ENCODE measurements around the gene PGGHG.

Gene PGGHG

DNA sequence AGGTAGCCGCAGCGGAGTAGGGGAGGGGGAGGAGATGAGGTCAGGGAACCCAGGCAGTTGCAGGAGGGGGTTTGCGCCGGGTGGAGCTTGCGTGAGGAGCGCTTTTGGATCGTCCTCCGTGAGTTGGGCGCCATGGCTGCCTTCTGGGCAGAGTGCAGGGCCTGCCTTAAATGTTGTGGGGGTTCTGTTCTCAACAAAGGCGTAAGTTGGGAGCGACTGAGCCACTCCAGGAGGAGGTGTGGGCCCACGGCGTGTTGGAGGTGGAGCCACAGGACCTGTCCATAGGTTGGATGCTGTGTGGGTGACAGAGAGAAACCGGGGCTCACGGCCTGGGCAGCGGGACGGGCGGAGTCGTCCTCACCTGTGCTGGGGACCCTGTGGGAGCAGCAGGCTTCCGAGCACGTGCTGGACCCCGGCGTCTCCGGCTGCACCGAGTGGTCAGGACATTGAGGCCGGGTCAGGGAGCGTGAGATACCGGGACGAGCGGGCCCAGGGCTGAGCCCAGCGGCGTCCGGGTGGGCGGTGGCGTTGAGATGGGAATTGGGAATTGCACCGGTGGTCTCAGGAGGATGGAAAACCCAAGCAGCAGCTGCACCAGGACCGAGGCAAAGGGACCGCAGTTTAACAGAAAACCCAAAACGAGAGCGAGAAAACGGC, 977 bp upstream of the PGGHG start:
- Mint-ChIP-seq H3K27me3 (peaks cover 8% of the 10 kb centered on the region), H3K4me3 (peak overlapping the region; percentile 89), H3K36me3 (ENCODE audit: low read depth) (peaks cover 10% of the 10 kb centered on the region), H3K4me1 (peaks cover 47% of the 10 kb centered on the region), H3K9me3 (no peaks in the 10 kb centered on the region), H3K27ac (peak overlapping the region; percentile 93)
- DNase-seq (no peak), ATAC-seq (peak; percentile 25)

DNA sequence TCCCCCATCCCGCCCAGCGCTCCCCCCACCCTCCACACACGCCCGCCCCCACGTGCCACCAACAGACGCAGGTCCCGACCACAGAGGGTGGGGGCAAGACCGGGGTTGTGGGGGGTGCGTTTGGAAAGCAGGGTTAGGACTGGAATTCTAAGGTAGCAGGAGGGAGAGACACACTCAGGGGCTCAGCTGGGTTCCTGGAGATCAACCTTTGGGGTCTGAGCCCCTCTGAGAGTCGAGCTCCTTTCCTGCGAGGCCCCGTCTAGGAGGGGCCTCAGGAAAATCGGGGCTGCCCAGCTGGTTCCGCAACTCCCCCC, 429 bp downstream of the PGGHG start:
- Mint-ChIP-seq H3K9me3 (no peaks in the 10 kb centered on the region), H3K4me3 (peak overlapping the region; percentile 67), H3K27me3 (peaks cover 3% of the 10 kb centered on the region), H3K27ac (peak overlapping the region; percentile 69), H3K36me3 (ENCODE audit: low read depth) (peaks cover 10% of the 10 kb centered on the region), H3K4me1 (peaks cover 40% of the 10 kb centered on the region)
- DNase-seq (no peak), ATAC-seq (no peak)

DNA sequence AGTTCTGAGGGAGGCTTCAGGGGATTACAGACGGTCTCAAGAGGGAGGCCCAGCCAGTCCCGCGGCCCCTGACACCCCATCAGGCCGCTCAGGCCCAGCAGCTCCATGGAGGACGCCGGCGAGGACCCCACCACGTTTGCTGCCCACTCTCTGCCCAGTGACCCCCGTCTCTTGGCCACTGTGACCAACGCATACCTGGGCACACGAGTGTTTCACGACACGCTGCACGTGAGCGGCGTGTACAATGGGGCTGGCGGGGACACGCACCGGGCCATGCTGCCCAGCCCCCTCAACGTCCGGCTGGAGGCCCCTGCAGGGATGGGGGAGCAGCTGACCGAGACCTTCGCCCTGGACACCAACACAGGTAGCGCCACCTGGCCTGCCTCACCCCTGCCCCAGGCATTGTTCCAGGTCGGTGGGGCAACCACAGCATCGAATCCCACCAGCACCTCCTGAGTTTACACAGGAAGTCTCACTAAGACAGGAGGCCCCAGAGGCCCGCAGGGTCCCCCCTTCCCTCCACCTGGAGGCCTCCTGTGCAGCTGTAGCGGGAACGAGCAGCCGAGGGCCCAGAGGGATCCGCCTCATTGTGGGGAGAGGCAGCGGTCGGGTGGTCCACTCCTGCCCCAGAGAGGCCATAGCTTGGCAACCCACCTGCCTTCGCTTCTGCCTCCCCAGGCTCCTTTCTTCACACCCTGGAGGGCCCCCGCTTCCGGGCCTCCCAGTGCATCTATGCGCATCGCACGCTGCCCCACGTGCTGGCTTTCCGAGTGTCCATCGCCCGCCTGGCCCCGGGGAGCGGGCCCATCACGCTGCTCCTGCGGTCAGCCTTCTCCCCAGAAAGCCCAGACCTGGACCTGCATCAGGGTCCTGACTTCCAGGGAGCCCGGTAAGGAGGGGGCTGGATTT, 1.0 kb downstream of the PGGHG start:
- ATAC-seq, result no peak
- no peak for DNase-seq
- peaks cover 40% of the 10 kb centered on the region for H3K4me1 Mint-ChIP-seq
- peak overlapping the region; percentile 67 for H3K4me3 Mint-ChIP-seq
- H3K27ac Mint-ChIP-seq, result peak overlapping the region; percentile 69
- peaks cover 3% of the 10 kb centered on the region for H3K27me3 Mint-ChIP-seq
- peaks cover 10% of the 10 kb centered on the region for H3K36me3 Mint-ChIP-seq (ENCODE audit: low read depth)
- no peaks in the 10 kb centered on the region for H3K9me3 Mint-ChIP-seq

DNA sequence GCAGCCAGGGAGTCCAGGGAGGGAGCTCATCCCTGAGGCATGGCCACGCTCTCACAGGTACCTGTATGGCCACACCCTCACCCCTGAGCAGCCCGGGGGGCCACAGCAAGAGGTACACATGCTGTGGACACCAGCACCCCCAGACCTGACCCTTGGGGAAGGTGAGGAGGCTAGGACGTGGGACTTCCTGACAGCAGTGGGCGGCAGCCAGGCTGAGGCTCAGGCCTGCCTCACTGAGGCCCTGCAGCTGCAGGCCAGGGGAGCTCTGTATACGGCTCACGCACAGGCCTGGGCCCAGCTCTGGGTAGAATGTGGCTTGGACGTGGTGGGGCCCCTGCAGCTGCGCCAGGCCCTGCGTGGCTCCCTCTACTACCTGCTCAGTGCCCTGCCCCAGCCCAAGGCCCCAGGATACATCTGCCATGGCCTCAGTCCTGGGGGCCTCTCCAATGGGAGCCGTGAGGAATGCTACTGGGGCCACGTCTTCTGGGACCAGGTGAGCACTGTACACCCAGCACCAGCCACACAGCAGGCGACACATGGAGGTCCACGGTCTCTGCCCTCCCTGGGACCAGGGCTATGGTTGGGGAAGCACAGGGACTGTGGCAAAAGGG, 1.8 kb downstream of the PGGHG start:
- H3K36me3 Mint-ChIP-seq (ENCODE audit: low read depth), result peaks cover 10% of the 10 kb centered on the region
- no peaks in the 10 kb centered on the region for H3K9me3 Mint-ChIP-seq
- H3K27me3 Mint-ChIP-seq, result peaks cover 3% of the 10 kb centered on the region
- peak overlapping the region; percentile 67 for H3K4me3 Mint-ChIP-seq
- DNase-seq (no peak), ATAC-seq (no peak)
- H3K4me1 Mint-ChIP-seq, result peaks cover 36% of the 10 kb centered on the region
- peak overlapping the region; percentile 54 for H3K27ac Mint-ChIP-seq

DNA sequence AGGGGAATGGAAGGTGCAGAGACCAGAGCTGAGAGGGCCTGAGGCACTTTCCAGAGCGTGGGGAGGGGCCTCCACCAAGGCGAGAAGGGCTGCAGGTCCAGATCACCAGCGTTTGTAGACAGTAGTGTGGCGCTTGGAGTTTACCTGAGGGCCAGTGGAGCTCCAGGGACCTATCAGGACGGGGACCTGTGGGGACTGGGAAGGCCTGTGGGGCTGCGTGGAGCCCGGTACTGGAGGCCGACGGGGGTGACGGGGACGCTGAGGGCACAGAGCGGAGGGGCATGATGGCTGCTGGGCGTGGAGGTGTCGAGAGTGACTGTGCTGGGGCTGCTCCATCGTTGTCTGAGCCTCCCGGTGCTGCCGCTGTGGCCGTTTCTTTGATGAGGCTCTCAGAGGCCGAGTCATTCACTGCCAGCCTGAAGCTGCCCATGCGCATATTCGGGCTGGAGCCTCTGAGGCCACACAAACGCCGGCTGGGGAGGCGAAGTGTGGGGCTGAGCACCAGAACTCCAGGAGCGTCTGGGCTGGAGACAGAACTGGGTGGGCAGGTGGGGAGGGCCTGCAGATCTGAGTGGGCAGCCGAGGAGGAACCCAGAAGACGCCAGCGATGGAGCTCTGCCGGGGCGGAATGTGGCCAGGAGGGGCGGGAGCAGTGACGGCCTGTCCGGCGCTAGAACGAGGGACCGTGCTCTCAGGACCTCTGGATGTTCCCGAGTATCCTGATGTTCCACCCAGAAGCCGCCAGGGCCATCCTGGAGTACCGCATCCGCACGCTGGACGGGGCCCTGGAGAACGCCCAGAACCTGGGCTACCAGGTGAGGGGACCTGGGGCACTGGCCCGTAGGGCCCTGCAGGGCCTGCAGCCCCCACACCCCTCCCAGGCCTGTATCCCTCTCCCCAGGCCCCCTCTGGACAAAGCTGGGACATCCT, 2.6 kb downstream of the PGGHG start:
- DNase-seq (no peak), ATAC-seq (no peak)
- H3K36me3 Mint-ChIP-seq (ENCODE audit: low read depth), result peaks cover 10% of the 10 kb centered on the region
- H3K4me3 Mint-ChIP-seq, result peak overlapping the region; percentile 67
- peaks cover 3% of the 10 kb centered on the region for H3K27me3 Mint-ChIP-seq
- H3K4me1 Mint-ChIP-seq, result peaks cover 30% of the 10 kb centered on the region
- peak overlapping the region; percentile 54 for H3K27ac Mint-ChIP-seq
- H3K9me3 Mint-ChIP-seq, result no peaks in the 10 kb centered on the region

DNA sequence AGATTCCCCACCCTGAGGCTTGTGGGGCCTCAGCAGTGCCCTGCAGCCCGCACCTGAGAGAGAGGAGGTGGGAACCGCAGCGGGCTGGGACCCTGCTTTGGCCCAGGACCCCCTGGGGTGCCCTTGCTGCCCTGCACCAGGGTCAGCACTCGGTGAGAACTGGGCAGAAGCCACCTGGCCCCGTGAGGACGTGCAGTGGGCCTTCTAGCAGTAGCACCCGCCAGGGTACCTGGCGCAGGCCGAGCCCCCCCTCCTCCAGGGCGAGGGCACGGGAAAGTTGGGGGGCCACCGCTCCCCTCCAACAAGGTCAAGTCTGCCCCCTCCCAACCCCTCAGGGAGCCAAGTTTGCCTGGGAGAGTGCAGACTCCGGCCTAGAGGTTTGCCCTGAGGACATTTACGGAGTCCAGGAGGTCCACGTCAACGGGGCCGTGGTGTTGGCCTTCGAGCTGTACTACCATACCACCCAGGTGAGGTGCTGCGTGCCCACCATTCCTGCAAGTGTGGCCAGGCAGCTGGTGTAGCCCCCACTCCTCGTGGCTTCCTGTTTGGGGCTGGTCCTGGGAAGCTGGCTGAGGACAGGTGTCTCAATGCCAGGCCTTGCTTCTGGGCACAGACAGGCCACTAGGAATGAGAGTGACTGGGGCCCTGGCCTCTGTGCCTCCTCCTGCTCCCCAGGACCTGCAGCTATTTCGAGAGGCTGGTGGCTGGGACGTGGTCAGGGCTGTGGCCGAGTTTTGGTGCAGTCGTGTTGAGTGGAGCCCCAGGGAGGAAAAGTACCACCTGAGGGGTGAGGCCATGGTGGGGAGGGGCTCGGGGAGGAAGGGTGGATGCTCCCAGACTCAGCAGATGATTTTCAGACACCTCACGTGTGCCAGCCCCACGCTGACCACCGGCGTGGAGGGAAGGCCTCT, 3.5 kb downstream of the PGGHG start:
- H3K4me3 Mint-ChIP-seq, result no peak overlapping the region
- peaks cover 3% of the 10 kb centered on the region for H3K27me3 Mint-ChIP-seq
- ATAC-seq, result no peak
- DNase-seq, result no peak
- no peak overlapping the region for H3K27ac Mint-ChIP-seq
- peaks cover 29% of the 10 kb centered on the region for H3K4me1 Mint-ChIP-seq
- peaks cover 10% of the 10 kb centered on the region for H3K36me3 Mint-ChIP-seq (ENCODE audit: low read depth)
- H3K9me3 Mint-ChIP-seq, result no peaks in the 10 kb centered on the region

DNA sequence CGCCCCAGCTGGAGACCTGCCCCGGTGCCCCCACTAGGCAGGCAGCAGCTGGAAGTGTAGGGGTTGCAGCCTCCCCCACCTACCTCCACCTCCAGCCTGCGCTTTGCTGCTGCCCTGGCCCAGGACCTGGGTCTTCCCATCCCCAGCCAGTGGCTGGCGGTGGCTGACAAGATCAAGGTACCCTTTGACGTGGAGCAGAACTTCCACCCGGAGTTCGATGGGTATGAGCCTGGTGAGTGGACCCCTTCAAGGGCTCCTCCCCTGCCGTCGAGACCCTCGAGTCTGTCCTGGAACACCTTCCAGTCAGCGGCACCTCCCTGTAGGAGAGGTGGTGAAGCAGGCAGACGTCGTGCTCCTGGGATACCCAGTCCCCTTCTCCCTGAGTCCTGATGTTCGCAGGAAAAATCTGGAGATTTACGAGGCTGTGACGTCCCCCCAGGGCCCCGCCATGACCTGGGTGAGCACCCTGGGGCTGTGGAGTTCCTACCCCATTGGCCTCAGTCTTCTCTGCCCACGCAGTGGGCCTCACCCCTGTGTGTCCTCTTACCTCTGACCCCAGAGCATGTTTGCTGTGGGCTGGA, 4.4 kb downstream of the PGGHG start:
- Mint-ChIP-seq H3K27ac (no peak overlapping the region), H3K9me3 (no peaks in the 10 kb centered on the region), H3K36me3 (ENCODE audit: low read depth) (peaks cover 6% of the 10 kb centered on the region), H3K4me1 (peaks cover 32% of the 10 kb centered on the region), H3K27me3 (no peaks in the 10 kb centered on the region), H3K4me3 (no peak overlapping the region)
- ATAC-seq (no peak), DNase-seq (no peak)

DNA sequence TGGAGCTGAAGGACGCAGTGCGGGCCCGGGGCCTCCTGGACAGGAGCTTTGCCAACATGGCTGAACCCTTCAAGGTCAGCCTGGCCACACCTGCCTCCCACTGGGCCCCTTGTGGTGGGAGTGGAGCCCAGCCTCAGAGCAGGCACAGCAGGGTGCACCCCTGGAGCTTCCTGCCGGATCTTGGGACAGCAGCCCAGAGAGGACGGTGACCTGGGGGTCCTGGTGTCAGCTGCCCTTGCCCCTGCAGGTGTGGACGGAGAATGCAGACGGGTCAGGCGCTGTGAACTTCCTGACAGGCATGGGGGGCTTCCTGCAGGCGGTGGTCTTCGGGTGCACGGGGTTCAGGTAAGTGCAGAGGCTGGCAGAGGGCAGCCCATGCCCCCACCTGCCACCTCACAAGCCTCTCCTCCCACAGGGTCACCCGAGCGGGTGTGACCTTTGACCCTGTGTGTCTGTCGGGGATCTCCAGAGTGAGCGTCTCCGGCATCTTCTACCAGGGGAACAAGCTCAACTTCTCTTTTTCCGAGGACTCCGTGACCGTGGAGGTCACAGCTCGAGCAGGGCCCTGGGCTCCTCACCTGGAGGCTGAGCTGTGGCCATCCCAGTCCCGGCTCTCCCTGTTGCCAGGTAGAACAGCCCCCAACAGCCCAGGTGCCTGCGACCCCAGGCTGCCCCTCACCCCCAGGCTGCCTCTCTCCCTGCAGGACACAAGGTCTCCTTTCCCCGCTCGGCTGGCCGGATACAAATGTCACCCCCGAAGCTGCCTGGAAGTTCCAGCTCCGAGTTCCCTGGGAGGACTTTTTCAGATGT, 5.1 kb downstream of the PGGHG start:
- Mint-ChIP-seq H3K4me1 (peaks cover 34% of the 10 kb centered on the region), H3K27me3 (no peaks in the 10 kb centered on the region), H3K9me3 (no peaks in the 10 kb centered on the region), H3K4me3 (no peak overlapping the region), H3K36me3 (ENCODE audit: low read depth) (peaks cover 6% of the 10 kb centered on the region), H3K27ac (no peak overlapping the region)
- DNase-seq, result no peak
- ATAC-seq, result no peak

DNA sequence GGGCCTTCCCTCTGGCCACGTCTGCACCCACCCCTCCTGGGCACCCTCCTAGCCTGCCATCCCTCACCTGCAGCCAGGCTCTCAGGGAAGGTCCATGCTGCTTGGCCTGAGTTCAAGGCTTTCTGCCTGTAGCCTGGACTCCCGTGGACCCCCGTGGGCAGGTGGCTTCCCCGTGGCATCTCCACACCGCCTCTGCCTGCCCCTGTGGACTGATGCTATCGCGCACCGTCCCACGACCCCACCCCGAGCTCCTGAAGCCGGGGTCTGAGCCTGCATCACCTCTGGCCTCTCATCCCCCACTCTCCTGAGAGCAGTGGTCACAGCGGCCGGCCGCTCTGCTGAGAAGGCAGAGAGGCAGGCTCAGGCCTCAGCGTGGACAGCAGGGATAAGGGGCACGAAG, 5.9 kb downstream of the PGGHG start:
- no peak for ATAC-seq
- peaks cover 6% of the 10 kb centered on the region for H3K36me3 Mint-ChIP-seq (ENCODE audit: low read depth)
- H3K4me1 Mint-ChIP-seq, result peaks cover 33% of the 10 kb centered on the region
- DNase-seq, result no peak
- H3K27ac Mint-ChIP-seq, result no peak overlapping the region
- no peak overlapping the region for H3K4me3 Mint-ChIP-seq
- peaks cover 1% of the 10 kb centered on the region for H3K27me3 Mint-ChIP-seq
- no peaks in the 10 kb centered on the region for H3K9me3 Mint-ChIP-seq

DNA sequence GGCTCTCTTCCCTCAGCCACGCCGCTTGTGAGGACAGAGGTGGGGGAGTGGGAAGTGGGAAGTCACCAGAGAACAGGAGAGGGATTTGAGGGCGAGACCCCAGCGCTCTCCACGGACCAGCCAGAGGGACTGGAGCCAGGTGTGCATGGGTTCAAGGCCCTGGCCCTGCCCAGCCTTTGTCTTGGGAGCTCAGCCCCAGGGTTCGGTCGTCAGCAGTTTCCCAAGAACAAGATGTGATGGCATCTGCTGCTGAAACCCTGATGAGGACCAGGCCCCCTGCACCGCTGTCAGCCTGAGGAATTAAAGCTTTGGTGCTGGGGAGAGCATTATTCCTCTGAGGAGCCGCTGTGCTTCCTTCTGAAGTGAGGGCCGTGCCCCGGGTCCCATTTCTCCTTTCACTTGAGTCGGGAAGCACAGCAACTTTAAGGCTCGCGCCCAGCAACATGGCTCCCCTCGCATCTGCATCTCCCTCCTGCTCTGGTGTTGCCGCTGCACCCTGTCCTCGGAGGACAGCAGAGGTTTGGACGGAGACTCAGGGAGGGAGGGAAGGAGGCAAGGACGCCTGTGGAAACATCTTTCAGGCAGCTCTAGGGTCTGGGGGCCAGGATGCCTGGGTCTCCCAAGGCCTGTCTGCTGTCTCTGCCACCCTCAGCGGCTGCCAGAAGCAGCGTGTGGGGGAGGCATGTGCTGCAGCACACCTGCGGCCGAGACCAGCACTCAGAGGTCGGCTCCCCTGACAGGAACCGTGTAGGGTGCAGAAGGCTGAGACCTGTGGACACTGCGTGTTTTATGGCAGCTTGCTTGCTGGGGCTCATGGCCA, 6.6 kb downstream of the PGGHG start:
- peaks cover 7% of the 10 kb centered on the region for H3K27me3 Mint-ChIP-seq
- peaks cover 31% of the 10 kb centered on the region for H3K4me1 Mint-ChIP-seq
- H3K27ac Mint-ChIP-seq, result no peak overlapping the region
- no peaks in the 10 kb centered on the region for H3K9me3 Mint-ChIP-seq
- H3K36me3 Mint-ChIP-seq (ENCODE audit: low read depth), result peaks cover 6% of the 10 kb centered on the region
- DNase-seq, result no peak
- H3K4me3 Mint-ChIP-seq, result no peak overlapping the region
- no peak for ATAC-seq

DNA sequence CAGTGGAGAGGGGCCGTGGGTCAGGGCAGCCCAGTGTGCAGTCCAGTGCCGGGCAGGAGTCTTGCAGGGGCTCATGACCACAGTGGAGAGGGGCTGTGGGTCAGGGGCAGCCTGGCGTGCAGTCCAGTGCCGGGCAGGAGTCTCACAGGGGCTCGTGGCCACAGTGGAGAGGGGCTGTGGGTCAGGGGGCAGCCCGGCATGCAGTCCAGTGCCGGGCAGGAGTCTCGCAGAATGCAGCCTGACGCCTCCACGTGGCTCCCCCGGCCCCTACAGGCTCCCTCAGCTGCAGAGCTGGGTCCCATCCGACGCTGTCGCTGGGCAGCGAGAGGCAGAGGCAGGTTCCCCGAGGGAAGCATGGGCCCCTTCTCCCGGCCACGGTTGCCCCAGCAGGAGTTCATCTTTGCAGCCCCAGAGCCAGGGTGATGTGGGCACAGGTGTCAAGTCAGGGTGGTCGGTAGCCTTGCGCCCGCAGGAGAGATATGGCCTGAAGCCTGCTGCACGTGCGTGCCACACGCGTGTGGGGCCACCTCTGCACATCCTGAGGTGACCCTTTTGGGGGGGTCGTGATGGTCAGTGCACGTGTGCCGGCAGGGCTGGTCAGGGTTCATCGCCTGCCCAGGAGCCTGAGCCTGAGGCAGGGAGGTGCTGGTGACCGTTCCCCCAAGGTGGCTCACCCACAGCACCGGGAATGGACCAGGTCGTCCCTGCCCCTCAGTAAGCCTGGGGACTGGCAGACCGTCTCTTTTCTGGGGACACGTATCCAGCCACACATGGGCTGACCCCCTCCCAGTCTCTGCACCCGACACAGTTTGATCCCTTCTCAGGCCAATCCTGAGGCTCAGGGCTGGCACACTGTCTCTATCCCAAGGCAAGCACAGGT, 7.5 kb downstream of the PGGHG start:
- Mint-ChIP-seq H3K27me3 (peaks cover 12% of the 10 kb centered on the region), H3K9me3 (no peaks in the 10 kb centered on the region), H3K36me3 (ENCODE audit: low read depth) (peaks cover 2% of the 10 kb centered on the region), H3K4me3 (no peak overlapping the region), H3K27ac (no peak overlapping the region), H3K4me1 (peaks cover 28% of the 10 kb centered on the region)
- DNase-seq (no peak), ATAC-seq (no peak)

Measured in activated naive CD8-positive, alpha-beta T cell treated with anti-CD3 and anti-CD28 coated beads, Interleukin-2, amount 50 U/mL, for 24 hours (primary cell).